ENCODE results near the gene TRIB2.

GRCh38 chr2:12727065-12727464, 10.3 kb downstream of the TRIB2 start:
- TF ChIP-seq CTCF (IDR thresholded peaks at IDR 0.05; ENCODE audit: poor library complexity), result no peak
- no peak for TF ChIP-seq EZH2 (IDR thresholded peaks at IDR 0.05; ENCODE audit: borderline replicate concordance)

Measured in hepatocyte (in vitro differentiated cells).